SK-N-SH treated with all-trans-retinoic acid at 6 μM for 48 hours (cell line): Measurements from ENCODE around the gene CLK4.

Experiments
- ATAC-seq: fragments of 200-7000 bp; cut with Tn5 transposase; 3 replicates; pipeline ENCODE4 v1.9.1; 2020; ENCODE audit warnings: mild to moderate bottlenecking, moderate library complexity
- ARNTL ChIP-seq: fragments of 450-650 bp; formaldehyde crosslinking; IDR thresholded peaks from 2 replicates; pipeline ENCODE4 v1.5.0; 2020; ENCODE audit warnings: low read depth, mild to moderate bottlenecking, moderate library complexity, borderline replicate concordance
- BACH2 ChIP-seq: fragments of 250-450 bp; sonication (Bioruptor Pico); IDR thresholded peaks from 2 replicates; pipeline ENCODE4 v1.9.0; 2021; ENCODE audit warnings: mild to moderate bottlenecking, borderline replicate concordance
- CSDC2 ChIP-seq: fragments of 250-450 bp; sonication (Bioruptor Pico); IDR thresholded peaks from 2 replicates; pipeline ENCODE4 v1.5.0; 2020; ENCODE audit warnings: mild to moderate bottlenecking, moderate library complexity
- CSRNP3 ChIP-seq: fragments of 250-450 bp; sonication (Bioruptor Pico); IDR thresholded peaks from 2 replicates; pipeline ENCODE4 v1.5.1; 2021; ENCODE audit warnings: mild to moderate bottlenecking, moderate library complexity
- ESRRG ChIP-seq: fragments of 250-450 bp; sonication (Bioruptor Pico); IDR thresholded peaks from 2 replicates; pipeline ENCODE4 v1.6.1; 2021; ENCODE audit warnings: mild to moderate bottlenecking
- GLIS3 ChIP-seq: fragments of 250-450 bp; sonication (Bioruptor Pico); IDR thresholded peaks from 2 replicates; pipeline ENCODE4 v1.5.0; 2020; ENCODE audit warnings: mild to moderate bottlenecking, moderate library complexity
- ISL1 ChIP-seq: fragments of 250-450 bp; sonication (Bioruptor Pico); IDR thresholded peaks from 2 replicates; pipeline ENCODE4 v2.1.2; 2022; ENCODE audit warnings: mild to moderate bottlenecking, moderate library complexity
- OSR1 ChIP-seq: fragments of 250-450 bp; sonication (Bioruptor Pico); IDR thresholded peaks from 2 replicates; pipeline ENCODE4 v1.8.0; 2022; ENCODE audit warnings: moderate library complexity, mild to moderate bottlenecking, inconsistent platforms
- RARB ChIP-seq: fragments of 250-450 bp; sonication (Bioruptor Pico); IDR thresholded peaks from 2 replicates; pipeline ENCODE4 v1.8.0; 2021; ENCODE audit warnings: mild to moderate bottlenecking, moderate library complexity
- TCF4 ChIP-seq: fragments of 250-450 bp; sonication (Bioruptor Pico); IDR thresholded peaks from 2 replicates; pipeline ENCODE4 v1.8.0; 2021; ENCODE audit warnings: mild to moderate bottlenecking, moderate library complexity, borderline replicate concordance
- TOX ChIP-seq: fragments of 250-450 bp; sonication (Bioruptor Pico); IDR thresholded peaks from 2 replicates; pipeline ENCODE4 v1.8.0; 2021; ENCODE audit warnings: mild to moderate bottlenecking, moderate library complexity, borderline replicate concordance
- TSHZ2 ChIP-seq: fragments of 250-450 bp; sonication (Bioruptor Pico); IDR thresholded peaks from 2 replicates; pipeline ENCODE4 v1.5.0; 2020; ENCODE audit warnings: mild to moderate bottlenecking, moderate library complexity
- ZC3H10 ChIP-seq: fragments of 250-450 bp; sonication (Bioruptor Pico); IDR thresholded peaks from 2 replicates; pipeline ENCODE4 v1.5.1; 2021; ENCODE audit warnings: mild to moderate bottlenecking, moderate library complexity
- ZFP30 ChIP-seq: fragments of 450-650 bp; formaldehyde crosslinking; IDR thresholded peaks from 2 replicates; pipeline ENCODE4 v1.5.0; 2022; ENCODE audit warnings: mild to moderate bottlenecking, moderate library complexity
- ZNF565 ChIP-seq: fragments of 450-650 bp; formaldehyde crosslinking; conservative IDR thresholded peaks from 2 replicates; pipeline ENCODE4 v1.5.0; 2020; ENCODE audit warnings: low read depth, mild to moderate bottlenecking, moderate library complexity
- ZNF70 ChIP-seq: fragments of 450-650 bp; formaldehyde crosslinking; IDR thresholded peaks from 2 replicates; pipeline ENCODE4 v1.5.0; 2020; ENCODE audit warnings: mild to moderate bottlenecking, moderate library complexity
- ZNF8 ChIP-seq: fragments of 450-650 bp; formaldehyde crosslinking; IDR thresholded peaks from 2 replicates; pipeline ENCODE4 v1.5.0; 2020; ENCODE audit warnings: mild to moderate bottlenecking, moderate library complexity
- TF ChIP-seq, protein P1 (sequence below): fragments of 250-450 bp; sonication (Bioruptor Pico); IDR thresholded peaks from 2 replicates; pipeline ENCODE4 v1.5.1; 2020; ENCODE audit warnings: low read depth, mild to moderate bottlenecking, moderate library complexity

CLK4 gene

DNA sequence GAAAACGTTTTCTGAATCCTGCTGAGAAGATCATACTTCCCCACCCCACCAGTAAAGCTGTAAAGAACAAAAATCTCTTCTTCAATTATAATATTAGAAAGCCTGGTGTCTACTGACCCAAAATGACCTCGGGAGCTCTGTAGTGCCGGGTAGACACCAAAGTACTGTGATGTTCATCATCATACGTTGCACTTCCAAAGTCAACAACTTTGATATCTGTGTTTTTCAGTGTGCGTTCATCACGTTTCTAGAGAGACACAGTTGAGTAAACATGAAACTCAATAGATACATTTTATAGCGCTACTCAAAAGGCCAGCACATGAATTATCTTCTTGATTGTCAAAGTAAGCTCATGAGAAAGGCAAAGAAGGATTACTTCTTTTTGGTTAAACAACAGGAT lies 14.6 kb downstream of the CLK4 start:
- no peak for ATAC-seq
- TF ChIP-seq ARNTL (no peak), TSHZ2 (CRISPR knock-in tag) (no peak), OSR1 (CRISPR knock-in tag) (no peak), TCF4 (CRISPR knock-in tag) (no peak), ZNF565 (CRISPR knock-in tag) (no peak)
- TF ChIP-seq, protein P1, sequence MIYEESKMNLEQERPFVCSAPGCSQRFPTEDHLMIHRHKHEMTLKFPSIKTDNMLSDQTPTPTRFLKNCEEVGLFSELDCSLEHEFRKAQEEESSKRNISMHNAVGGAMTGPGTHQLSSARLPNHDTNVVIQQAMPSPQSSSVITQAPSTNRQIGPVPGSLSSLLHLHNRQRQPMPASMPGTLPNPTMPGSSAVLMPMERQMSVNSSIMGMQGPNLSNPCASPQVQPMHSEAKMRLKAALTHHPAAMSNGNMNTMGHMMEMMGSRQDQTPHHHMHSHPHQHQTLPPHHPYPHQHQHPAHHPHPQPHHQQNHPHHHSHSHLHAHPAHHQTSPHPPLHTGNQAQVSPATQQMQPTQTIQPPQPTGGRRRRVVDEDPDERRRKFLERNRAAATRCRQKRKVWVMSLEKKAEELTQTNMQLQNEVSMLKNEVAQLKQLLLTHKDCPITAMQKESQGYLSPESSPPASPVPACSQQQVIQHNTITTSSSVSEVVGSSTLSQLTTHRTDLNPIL = no peak

DNA sequence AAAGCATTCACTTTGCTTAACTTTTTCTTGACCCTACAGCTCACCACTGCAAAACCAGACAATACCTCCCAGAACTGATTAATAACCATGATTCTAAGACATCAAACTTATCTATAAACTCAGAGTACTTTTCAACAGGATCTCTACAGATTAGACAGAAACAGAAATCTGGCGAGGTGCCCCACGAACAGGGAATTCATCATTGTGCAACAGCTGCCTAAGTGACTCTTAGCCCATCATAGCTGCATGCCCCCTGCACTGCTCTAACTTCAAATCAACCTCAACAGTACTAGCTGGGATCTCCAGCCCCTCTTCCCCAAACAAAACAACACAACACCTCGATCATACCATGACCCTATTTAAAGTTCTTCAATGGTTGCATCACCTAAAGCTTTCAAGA lies 20.6 kb downstream of the CLK4 start:
- TF ChIP-seq CSDC2 (CRISPR knock-in tag) = no peak
- TF ChIP-seq, all 23 proteins: peak for 0
- ATAC-seq = no peak

- ATAC-seq = no peak
- TF ChIP-seq RARB (CRISPR knock-in tag) (no peak), TOX (CRISPR knock-in tag) (no peak), GLIS3 (CRISPR knock-in tag) (no peak), ZC3H10 (CRISPR knock-in tag) (no peak), ZNF8 (no peak), CSDC2 (CRISPR knock-in tag) (no peak), BACH2 (CRISPR knock-in tag) (no peak), ZNF565 (CRISPR knock-in tag) (no peak), ESRRG (CRISPR knock-in tag) (no peak), ZNF70 (CRISPR knock-in tag) (no peak), CSRNP3 (CRISPR knock-in tag) (no peak)
- TF ChIP-seq, protein P1 = no peak
- TF ChIP-seq, all 23 proteins: peak for 0
These were observed 21.1 kb downstream of the CLK4 start for GRCh38 chr5:178605788-178606187.

- no peak for TF ChIP-seq GLIS3 (CRISPR knock-in tag)
- TF ChIP-seq ISL1 (CRISPR knock-in tag) = peak; percentile 66
- ATAC-seq = no peak
These were observed 24.1 kb downstream of the CLK4 start for GRCh38 chr5:178602752-178603151.

GRCh38 chr5:178595750-178596149 lies 31.1 kb downstream of the CLK4 start:
- TF ChIP-seq ZNF565 (CRISPR knock-in tag) = no peak
- no peak for ATAC-seq

- ATAC-seq = no peak
- TF ChIP-seq ZFP30 (CRISPR knock-in tag) = no peak
- TF ChIP-seq ISL1 (CRISPR knock-in tag) = no peak
- no peak for TF ChIP-seq ESRRG (CRISPR knock-in tag)
- TF ChIP-seq RARB (CRISPR knock-in tag) = no peak
- TF ChIP-seq ARNTL = no peak
These were observed 31.7 kb downstream of the CLK4 start for GRCh38 chr5:178595150-178595549.
